Keratinocyte (primary cell): ENCODE data around the gene TTC3. TPM values are rescaled to one million over a fixed set of nuclear protein-coding genes. Genes with fewer than 3 reads are reported as not detected.

Experiments
- DNase-seq: peaks from one replicate; pipeline ENCODE4 v3.0.0-alpha.2; 2011; ENCODE audit warnings: low read depth, missing footprints, low spot score
- FAIRE-seq: peaks from 2 replicates; lab custom pipeline; 2011; peaks lifted over from hg19 to GRCh38; lab: Jason Lieb, UNC
- H2AFZ ChIP-seq: 2 replicates; pipeline ENCODE4 v1.6.0; 2012; ENCODE audit warnings: low read length, control low read depth, inconsistent platforms; ENCODE audit not compliant: control insufficient read depth
- H3K27ac ChIP-seq: 2 replicates; pipeline ENCODE4 v1.5.1; 2011; ENCODE audit warnings: low read length; ENCODE audit not compliant: control insufficient read depth, insufficient read depth
- H3K27me3 ChIP-seq: 3 replicates; pipeline ENCODE4 v1.6.0; 2011; ENCODE audit warnings: low read length; ENCODE audit not compliant: control insufficient read depth, insufficient read depth; ENCODE audit errors: extremely low read depth
- H3K36me3 ChIP-seq, 2 experiments: 2 replicates in 1 of 2; 3 replicates in 1 of 2; pipeline ENCODE4 v1.5.1; 2011; ENCODE audit warnings: low read length in 2 of 2, mild to moderate bottlenecking in 1 of 2; ENCODE audit not compliant: control insufficient read depth in 2 of 2, insufficient read depth in 2 of 2; ENCODE audit errors: extremely low read depth in 1 of 2
- H3K4me1 ChIP-seq: 3 replicates; pipeline ENCODE4 v1.5.1; 2011; ENCODE audit warnings: low read length; ENCODE audit not compliant: control insufficient read depth, insufficient read depth; ENCODE audit errors: extremely low read depth
- H3K4me2 ChIP-seq: 3 replicates; pipeline ENCODE4 v1.6.0; 2011; ENCODE audit warnings: low read depth, low read length; ENCODE audit not compliant: control insufficient read depth, insufficient read depth; ENCODE audit errors: extremely low read depth
- H3K4me3 ChIP-seq, 3 experiments: fragments of 200-600 bp in 1 of 3; sonication (generic) in 1 of 3; 2 replicates in 2 of 3; 3 replicates in 1 of 3; pipeline ENCODE4 v1.5.1; 2011 to 2016; ENCODE audit warnings: low read length in 3 of 3, mild to moderate bottlenecking in 3 of 3, control low read depth in 2 of 3, inconsistent platforms in 1 of 3, low read depth in 1 of 3, mixed read lengths in 1 of 3, mixed run types in 1 of 3, moderate library complexity in 1 of 3; ENCODE audit not compliant: control insufficient read depth in 2 of 3, insufficient read depth in 2 of 3; ENCODE audit errors: extremely low read depth in 1 of 3
- H3K79me2 ChIP-seq: 2 replicates; pipeline ENCODE4 v1.6.0; 2012; ENCODE audit warnings: low read length; ENCODE audit not compliant: control insufficient read depth, insufficient read depth
- H3K9ac ChIP-seq: 3 replicates; pipeline ENCODE4 v1.6.0; 2011; ENCODE audit warnings: low read length; ENCODE audit not compliant: control insufficient read depth, insufficient read depth; ENCODE audit errors: extremely low read depth
- H3K9me1 ChIP-seq: 3 replicates; pipeline ENCODE4 v1.6.0; 2011; ENCODE audit warnings: low read length; ENCODE audit not compliant: control insufficient read depth, insufficient read depth; ENCODE audit errors: extremely low read depth
- H3K9me3 ChIP-seq: 2 replicates; pipeline ENCODE4 v1.5.1; 2012; ENCODE audit warnings: low read depth, low read length; ENCODE audit not compliant: control insufficient read depth
- H4K20me1 ChIP-seq: 3 replicates; pipeline ENCODE4 v1.6.0; 2011; ENCODE audit warnings: low read length; ENCODE audit not compliant: control insufficient read depth, insufficient read depth; ENCODE audit errors: extremely low read depth
- EZH2 ChIP-seq: IDR thresholded peaks from one replicate; pipeline ENCODE4 v1.6.1; 2012; ENCODE audit warnings: inconsistent platforms, mild to moderate bottlenecking, low read length, moderate library complexity
- dilution Hi-C: fragments of 300-500 bp; cut with MboI; formaldehyde crosslinking; loops from one replicate; pipeline ENCODE4 v1.7.0; 2020; ENCODE audit warnings: low sequenced_read_pairs; ENCODE audit not compliant: extremely low pct_ligation_motif_present
- polyA plus RNA-seq, 5 experiments: library from polyadenylated mRNA; depleted of rRNA in 3 of 5; stranded (reverse) in 3 of 5; stranded (forward) in 1 of 5; unstranded in 1 of 5; fragments of >200 nt; gene quantifications; 1 replicate in 1 of 5; 2 replicates in 3 of 5; 3 replicates in 1 of 5; pipeline versions ENCODE4 v1.2.1 to v1.2.3, GENCODE V29; 2011 to 2012; ENCODE audit warnings: missing spikeins in 2 of 5, low read depth in 1 of 5, low replicate concordance in 1 of 5
- TF ChIP-seq, protein P1 (sequence below), 3 experiments: IDR thresholded peaks in 1 of 3; conservative IDR thresholded peaks in 1 of 3; optimal IDR thresholded peaks in 1 of 3; 2 replicates in 2 of 3; 3 replicates in 1 of 3; pipeline versions ENCODE3 to v1.5.1; 2011; ENCODE audit warnings: low read length in 3 of 3, mild to moderate bottlenecking in 3 of 3, moderate library complexity in 2 of 3, control low read depth in 1 of 3, inconsistent platforms in 1 of 3; ENCODE audit not compliant: insufficient read depth in 2 of 3; ENCODE audit errors: extremely low read depth in 1 of 3

TTC3 gene
- polyA plus RNA-seq, 1 donor (not counting 4 experiments of a cell fraction or from before 2014, with no cell fraction given) = 38.5 TPM

DNA sequence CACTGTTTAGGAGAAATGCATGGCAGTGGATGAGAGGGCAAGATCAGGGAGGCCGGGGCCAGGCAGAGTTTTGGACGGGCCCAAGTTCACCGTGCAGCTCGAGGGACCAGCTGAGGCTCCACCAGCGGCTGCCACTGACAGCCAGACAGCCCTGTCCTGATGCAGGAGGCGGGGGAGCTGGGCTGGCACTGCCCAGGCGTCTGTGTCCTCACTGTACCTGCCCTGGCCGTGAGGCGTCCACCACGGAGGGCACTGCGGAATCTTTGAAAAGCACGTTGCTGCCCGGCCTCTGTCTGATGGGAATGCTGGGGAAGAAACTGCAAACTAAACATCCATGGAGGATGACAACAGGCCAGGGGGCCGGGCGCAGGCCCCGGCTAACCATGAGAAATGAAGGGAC is 158.6 kb downstream of the TTC3 start:
- no peak overlapping the region for H2AFZ ChIP-seq

DNA sequence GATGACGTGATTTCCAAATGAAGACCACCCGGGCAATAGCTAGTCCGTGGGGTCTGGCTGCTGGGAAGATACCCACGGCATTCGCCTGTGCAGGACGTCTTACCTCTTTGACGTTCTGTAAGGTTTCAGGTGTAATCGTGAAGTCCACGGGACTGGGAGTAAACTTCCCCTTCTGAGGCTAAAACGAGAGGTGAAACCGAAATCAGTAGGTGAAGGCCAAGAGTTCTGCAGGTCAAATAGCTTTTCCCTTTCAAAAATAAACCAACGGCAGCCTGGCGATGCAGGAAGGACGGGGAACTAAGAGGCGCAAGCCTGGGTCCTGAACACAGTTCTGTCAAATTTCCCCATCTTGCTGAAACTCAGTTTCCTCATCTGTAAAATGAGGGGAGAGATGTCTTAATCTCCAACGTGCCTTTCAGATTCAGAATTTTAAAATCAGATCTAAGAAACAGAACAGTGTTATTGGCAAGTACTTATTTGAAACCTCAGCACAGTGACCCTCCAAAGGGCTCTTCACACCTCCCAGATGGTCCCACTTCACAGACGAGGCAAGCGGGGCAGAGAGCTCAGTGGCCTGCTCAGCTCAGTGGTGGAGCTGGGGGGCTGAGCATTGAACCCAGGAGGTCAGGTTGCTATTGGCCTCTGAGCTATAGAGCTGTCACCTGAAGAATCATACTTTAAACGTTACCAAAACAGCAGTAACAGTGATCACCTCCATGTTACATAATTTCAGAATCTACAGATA is 159.4 kb downstream of the TTC3 start:
- dilution Hi-C loops = no loop called here
- Histone ChIP-seq H3K27me3 (no peaks in the 10 kb centered on the region), H3K4me2 (no peak overlapping the region), H3K4me3 (no peak overlapping the region), H3K9ac (no peak overlapping the region), H3K4me1 (no peaks in the 10 kb centered on the region), H3K27ac (no peak overlapping the region), H4K20me1 (no peaks in the 10 kb centered on the region), H3K9me3 (no peaks in the 10 kb centered on the region), H3K9me1 (no peaks in the 10 kb centered on the region), H3K79me2 (no peaks in the 10 kb centered on the region), H3K36me3 (peaks cover 24% of the 10 kb centered on the region in 2 experiments), H2AFZ (no peak overlapping the region)
- TF ChIP-seq, protein P1, sequence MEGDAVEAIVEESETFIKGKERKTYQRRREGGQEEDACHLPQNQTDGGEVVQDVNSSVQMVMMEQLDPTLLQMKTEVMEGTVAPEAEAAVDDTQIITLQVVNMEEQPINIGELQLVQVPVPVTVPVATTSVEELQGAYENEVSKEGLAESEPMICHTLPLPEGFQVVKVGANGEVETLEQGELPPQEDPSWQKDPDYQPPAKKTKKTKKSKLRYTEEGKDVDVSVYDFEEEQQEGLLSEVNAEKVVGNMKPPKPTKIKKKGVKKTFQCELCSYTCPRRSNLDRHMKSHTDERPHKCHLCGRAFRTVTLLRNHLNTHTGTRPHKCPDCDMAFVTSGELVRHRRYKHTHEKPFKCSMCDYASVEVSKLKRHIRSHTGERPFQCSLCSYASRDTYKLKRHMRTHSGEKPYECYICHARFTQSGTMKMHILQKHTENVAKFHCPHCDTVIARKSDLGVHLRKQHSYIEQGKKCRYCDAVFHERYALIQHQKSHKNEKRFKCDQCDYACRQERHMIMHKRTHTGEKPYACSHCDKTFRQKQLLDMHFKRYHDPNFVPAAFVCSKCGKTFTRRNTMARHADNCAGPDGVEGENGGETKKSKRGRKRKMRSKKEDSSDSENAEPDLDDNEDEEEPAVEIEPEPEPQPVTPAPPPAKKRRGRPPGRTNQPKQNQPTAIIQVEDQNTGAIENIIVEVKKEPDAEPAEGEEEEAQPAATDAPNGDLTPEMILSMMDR (optimal IDR thresholded peaks at IDR 0.05 in 1 of 3, IDR thresholded peaks at IDR 0.05 in 1 of 3, conservative IDR thresholded peaks at IDR 0.05 in 1 of 3; ENCODE audit: extremely low read depth in 1 of 3, insufficient read depth in 2 of 3, low read length in 3 of 3) = no peak
- no peak for TF ChIP-seq EZH2
- no peak for DNase-seq
- no peak for FAIRE-seq

More for the DNA sequence above, 158.6 kb downstream of the TTC3 start:
- no peak for DNase-seq
- TF ChIP-seq, protein P1 (optimal IDR thresholded peaks at IDR 0.05 in 1 of 3, IDR thresholded peaks at IDR 0.05 in 1 of 3, conservative IDR thresholded peaks at IDR 0.05 in 1 of 3; ENCODE audit: extremely low read depth in 1 of 3, insufficient read depth in 2 of 3, low read length in 3 of 3) = no peak
- no peak for TF ChIP-seq EZH2
- Histone ChIP-seq H4K20me1 (no peaks in the 10 kb centered on the region), H3K4me2 (no peak overlapping the region), H3K9me3 (no peaks in the 10 kb centered on the region), H3K79me2 (no peaks in the 10 kb centered on the region), H3K36me3 (peaks cover 24 to 26% of the 10 kb centered on the region in 2 experiments), H3K4me1 (no peaks in the 10 kb centered on the region), H3K27ac (no peak overlapping the region), H3K9ac (no peak overlapping the region), H3K4me3 (no peak overlapping the region), H3K9me1 (no peaks in the 10 kb centered on the region), H3K27me3 (no peaks in the 10 kb centered on the region)
- no peak for FAIRE-seq
- dilution Hi-C loops = no loop called here
